DND-41 (cell line): Measurements from ENCODE around the gene LYZL1.

Experiments
- EZH2 ChIP-seq: IDR thresholded peaks from 3 replicates; pipeline ENCODE4 v1.6.1; 2012; ENCODE audit warnings: borderline replicate concordance, low read depth, mild to moderate bottlenecking, moderate library complexity, low read length, inconsistent platforms; ENCODE audit not compliant: severe bottlenecking
- TF ChIP-seq, protein P1 (sequence below): IDR thresholded peaks from 2 replicates; pipeline ENCODE4 v1.5.1; 2012; ENCODE audit warnings: borderline replicate concordance, low read length, moderate library complexity, mild to moderate bottlenecking; ENCODE audit not compliant: poor library complexity, severe bottlenecking; ENCODE audit errors: extremely low read depth

DNA sequence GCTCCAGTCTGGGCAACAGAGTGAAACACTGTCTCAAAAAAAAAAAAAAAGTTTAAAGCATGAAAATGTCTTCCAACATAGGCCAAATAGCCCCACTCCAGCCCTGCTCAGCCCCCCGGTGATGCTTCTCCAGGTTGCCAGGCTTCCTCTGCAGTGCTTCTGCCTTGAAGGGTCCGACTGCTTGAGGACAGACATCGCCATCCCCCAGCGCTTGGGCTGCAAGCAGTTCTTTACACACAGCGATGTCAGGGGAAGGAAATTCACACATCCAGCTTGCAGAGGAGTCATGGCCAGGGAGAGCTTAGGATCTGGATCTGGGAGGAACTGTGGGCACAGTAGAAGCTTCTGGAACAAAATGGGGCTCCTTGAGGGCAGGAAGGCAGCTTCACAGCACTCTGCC, 26.9 kb downstream of the LYZL1 start:
- no peak for TF ChIP-seq EZH2
- TF ChIP-seq, protein P1, sequence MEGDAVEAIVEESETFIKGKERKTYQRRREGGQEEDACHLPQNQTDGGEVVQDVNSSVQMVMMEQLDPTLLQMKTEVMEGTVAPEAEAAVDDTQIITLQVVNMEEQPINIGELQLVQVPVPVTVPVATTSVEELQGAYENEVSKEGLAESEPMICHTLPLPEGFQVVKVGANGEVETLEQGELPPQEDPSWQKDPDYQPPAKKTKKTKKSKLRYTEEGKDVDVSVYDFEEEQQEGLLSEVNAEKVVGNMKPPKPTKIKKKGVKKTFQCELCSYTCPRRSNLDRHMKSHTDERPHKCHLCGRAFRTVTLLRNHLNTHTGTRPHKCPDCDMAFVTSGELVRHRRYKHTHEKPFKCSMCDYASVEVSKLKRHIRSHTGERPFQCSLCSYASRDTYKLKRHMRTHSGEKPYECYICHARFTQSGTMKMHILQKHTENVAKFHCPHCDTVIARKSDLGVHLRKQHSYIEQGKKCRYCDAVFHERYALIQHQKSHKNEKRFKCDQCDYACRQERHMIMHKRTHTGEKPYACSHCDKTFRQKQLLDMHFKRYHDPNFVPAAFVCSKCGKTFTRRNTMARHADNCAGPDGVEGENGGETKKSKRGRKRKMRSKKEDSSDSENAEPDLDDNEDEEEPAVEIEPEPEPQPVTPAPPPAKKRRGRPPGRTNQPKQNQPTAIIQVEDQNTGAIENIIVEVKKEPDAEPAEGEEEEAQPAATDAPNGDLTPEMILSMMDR: no peak
